Hematopoietic multipotent progenitor cell treated with erythropoietin and hydrocortisone succinate and interleukin-3 and kit ligand, for 8 days (in vitro differentiated cells): Measurements from ENCODE around the gene ALG3.
"Not testable (repeated sequence)": the region's sequence is repeated elsewhere in the genome, so short reads cannot be mapped to it uniquely, and the experiment has no call there.

Source experiments
- DNase-seq: peaks from one replicate; pipeline ENCODE4 v3.0.0-alpha.2; 2015

The ALG3 gene

GRCh38 chr3:184248454-184249411 is at the start of gene ALG3:
ALG3 (minus strand) TSS chr3:184248962; CDS start chr3:184248940, 22 bp downstream.
- peak; percentile 90 for DNase-seq

GRCh38 chr3:184296616-184297015 is 47.9 kb upstream of the ALG3 start:
- no peak for DNase-seq

GRCh38 chr3:184295771-184296170 is 47.0 kb upstream of the ALG3 start:
- DNase-seq, result no peak

- DNase-seq, result no peak
Measured at GRCh38 chr3:184291738-184292445, 43.1 kb upstream of the ALG3 start.

- no peak for DNase-seq
Measured at GRCh38 chr3:184291044-184291737, 42.4 kb upstream of the ALG3 start.

- DNase-seq, result no peak
Measured at GRCh38 chr3:184290331-184290730, 41.6 kb upstream of the ALG3 start.

- DNase-seq, result peak; percentile 70
Measured at GRCh38 chr3:184289426-184289938, 40.7 kb upstream of the ALG3 start.

- DNase-seq, result peak; percentile 67
Measured at GRCh38 chr3:184284696-184285095, 35.9 kb upstream of the ALG3 start.

GRCh38 chr3:184283681-184284080 is 34.9 kb upstream of the ALG3 start:
- no peak for DNase-seq

- DNase-seq, result no peak
Measured at GRCh38 chr3:184282941-184283340, 34.2 kb upstream of the ALG3 start.

GRCh38 chr3:184277366-184277765 is 28.6 kb upstream of the ALG3 start:
- DNase-seq, result no peak

- DNase-seq, result no peak
Measured at GRCh38 chr3:184275961-184276910, 27.5 kb upstream of the ALG3 start, which contains the start of gene ECE2. ECE2 (plus strand) TSS chr3:184276022; CDS start chr3:184276154, 132 bp downstream.

GRCh38 chr3:184275381-184275701 is 26.6 kb upstream of the ALG3 start:
- no peak for DNase-seq

GRCh38 chr3:184272269-184272668 is 23.5 kb upstream of the ALG3 start:
- DNase-seq, result no peak

- not testable (repeated sequence) for DNase-seq
Measured at GRCh38 chr3:184267249-184267648, 18.5 kb upstream of the ALG3 start.

- DNase-seq, result no peak
Measured at GRCh38 chr3:184262764-184263179, 14.0 kb upstream of the ALG3 start.

GRCh38 chr3:184261854-184262763 is 13.3 kb upstream of the ALG3 start:
- DNase-seq, result peak; percentile 33

GRCh38 chr3:184261270-184261853 is 12.6 kb upstream of the ALG3 start, which contains the start of gene CAMK2N2:
CAMK2N2 (minus strand) TSS chr3:184261553; CDS start chr3:184261285, 268 bp downstream.
- peak; percentile 42 for DNase-seq

- no peak for DNase-seq
Measured at GRCh38 chr3:184260724-184261269, 12.0 kb upstream of the ALG3 start.
